Heart left ventricle (tissue), 13 donors: ENCODE data around the gene TYW1.
"Not testable (repeated sequence)": the region's sequence is repeated elsewhere in the genome, so short reads cannot be mapped to it uniquely, and the experiment has no call there.

Source experiments
- POLR2A ChIP-seq, 2 donors: fragments of 450-650 bp; IDR thresholded peaks; one replicate each; pipeline ENCODE4 v1.6.1; 2017; ENCODE audit warnings: antibody characterized with exemption in 2 of 2, mild to moderate bottlenecking in 2 of 2, moderate library complexity in 2 of 2
- TF ChIP-seq, protein P1 (sequence below), 12 donors: fragments of 200-600 bp; sonication (generic) in 4 of 12; IDR thresholded peaks; one replicate each; pipeline versions ENCODE4 v1.5.0 to v1.8.0; 2018 to 2022; ENCODE audit warnings: antibody characterized with exemption in 12 of 12, mild to moderate bottlenecking in 5 of 12
- donor health status: ischemic (EF 13 %, LVEDD 7.1; RV severe dilation, severe dysfunction).
- donor health status: DM: no; HTN: yes; CAD: no.
- donor health status: DM: no; HTN: no; CAD: no.
- donor health status: ischemic (EF 25% LVEDD 6.9; RV normal size, moderate dysfunction).
- donor health status: ischemic (EF 25% LVEDD 5.7; RV mildly dilated, moderate dysfunction).
- donor health status: ischemic (EF 35%, LVEDD 5.7; RV mildly dilated, moderate dysfunction).
- donor health status: nonischemic (EF 11% LVEDD 7.7; RV severe dilation, severe dysfunction).
- donor health status: DM: yes; HTN: yes; CAD: no.
- donor health status: PGD.
- donor health status: ischemic (EF 29% LVEDD 5.4; RV normal size, mild dysfunction).
- donor health status: nonischemic (EF 23%, LVEDD 6.1; RV moderate dilation, normal function).

GRCh38 chr7:67230029-67230428, 233.4 kb downstream of the TYW1 start:
- TF ChIP-seq, protein P1, sequence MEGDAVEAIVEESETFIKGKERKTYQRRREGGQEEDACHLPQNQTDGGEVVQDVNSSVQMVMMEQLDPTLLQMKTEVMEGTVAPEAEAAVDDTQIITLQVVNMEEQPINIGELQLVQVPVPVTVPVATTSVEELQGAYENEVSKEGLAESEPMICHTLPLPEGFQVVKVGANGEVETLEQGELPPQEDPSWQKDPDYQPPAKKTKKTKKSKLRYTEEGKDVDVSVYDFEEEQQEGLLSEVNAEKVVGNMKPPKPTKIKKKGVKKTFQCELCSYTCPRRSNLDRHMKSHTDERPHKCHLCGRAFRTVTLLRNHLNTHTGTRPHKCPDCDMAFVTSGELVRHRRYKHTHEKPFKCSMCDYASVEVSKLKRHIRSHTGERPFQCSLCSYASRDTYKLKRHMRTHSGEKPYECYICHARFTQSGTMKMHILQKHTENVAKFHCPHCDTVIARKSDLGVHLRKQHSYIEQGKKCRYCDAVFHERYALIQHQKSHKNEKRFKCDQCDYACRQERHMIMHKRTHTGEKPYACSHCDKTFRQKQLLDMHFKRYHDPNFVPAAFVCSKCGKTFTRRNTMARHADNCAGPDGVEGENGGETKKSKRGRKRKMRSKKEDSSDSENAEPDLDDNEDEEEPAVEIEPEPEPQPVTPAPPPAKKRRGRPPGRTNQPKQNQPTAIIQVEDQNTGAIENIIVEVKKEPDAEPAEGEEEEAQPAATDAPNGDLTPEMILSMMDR (IDR thresholded peaks at IDR 0.05) = not testable (repeated sequence)
- not testable (repeated sequence) for TF ChIP-seq POLR2A (IDR thresholded peaks at IDR 0.05)
